GM18868 (cell line): ENCODE data around the gene MBLAC1.

Source experiments
- ATAC-seq: cut with Tn5 transposase; IDR thresholded peaks from one replicate; pipeline ENCODE4 v1.9.1; 2021; ENCODE audit warnings: mild to moderate bottlenecking, moderate library complexity; ENCODE audit not compliant: unreplicated experiment

MBLAC1 gene

GRCh38 chr7:100126931-100127865, at the start of gene MBLAC1:
Gene MBLAC1 (plus strand): TSS chr7:100126967. CDS start chr7:100127396, 429 bp downstream.
- ATAC-seq = peak; percentile 61

- ATAC-seq = no peak
These were observed 49.6 kb upstream of the MBLAC1 start for GRCh38 chr7:100077205-100077604.

GRCh38 chr7:100079024-100079560, 47.7 kb upstream of the MBLAC1 start:
- ATAC-seq = no peak

- no peak for ATAC-seq
These were observed 45.7 kb upstream of the MBLAC1 start for GRCh38 chr7:100080907-100081534.

GRCh38 chr7:100081535-100082102, 45.1 kb upstream of the MBLAC1 start, which contains the start of gene ZNF3:
Gene ZNF3 (minus strand): TSS chr7:100081723. CDS start chr7:100077357, 4,366 bp downstream.
- peak; percentile 81 for ATAC-seq

- ATAC-seq = no peak
These were observed 43.8 kb upstream of the MBLAC1 start for GRCh38 chr7:100082978-100083377.

GRCh38 chr7:100085515-100085914, 41.3 kb upstream of the MBLAC1 start:
- ATAC-seq = no peak

- no peak for ATAC-seq
These were observed 39.6 kb upstream of the MBLAC1 start for GRCh38 chr7:100087055-100087750.

- ATAC-seq = no peak
These were observed 38.6 kb upstream of the MBLAC1 start for GRCh38 chr7:100088095-100088620.

GRCh38 chr7:100088621-100089457, 37.9 kb upstream of the MBLAC1 start, which contains the start of gene COPS6:
Gene COPS6 (plus strand): TSS chr7:100088969. CDS start chr7:100088991, 22 bp downstream.
- peak; percentile 57 for ATAC-seq

GRCh38 chr7:100089458-100090196, 37.1 kb upstream of the MBLAC1 start:
- no peak for ATAC-seq

- no peak for ATAC-seq
These were observed 36.0 kb upstream of the MBLAC1 start for GRCh38 chr7:100090527-100091410.

- ATAC-seq = no peak
These were observed 35.2 kb upstream of the MBLAC1 start for GRCh38 chr7:100091411-100092181.

- no peak for ATAC-seq
These were observed 33.7 kb upstream of the MBLAC1 start for GRCh38 chr7:100093054-100093453.

- no peak for ATAC-seq
These were observed 33.3 kb upstream of the MBLAC1 start for GRCh38 chr7:100093498-100093897.

- no peak for ATAC-seq
These were observed 32.8 kb upstream of the MBLAC1 start for GRCh38 chr7:100093925-100094486.

- ATAC-seq = no peak
These were observed 31.5 kb upstream of the MBLAC1 start for GRCh38 chr7:100095289-100095688.
